AG04449 (cell line): Measurements from ENCODE around the gene GEMIN4.

Experiments used
- CTCF ChIA-PET: fragments of 350-600 bp; formaldehyde crosslinking; extraction: SDS; loops from one replicate; lab custom pipeline; 2021; ENCODE audit warnings: antibody characterized with exemption; lab: Yijun Ruan, JAX
- POLR2A ChIA-PET: fragments of 400-600, 350-600 bp; formaldehyde crosslinking; extraction: SDS; loops from one replicate; lab custom pipeline; 2020; ENCODE audit warnings: antibody characterized with exemption, inconsistent platforms; lab: Yijun Ruan, JAX
- DNase-seq: peaks from one replicate; pipeline ENCODE4 v3.0.0-alpha.2; 2010; ENCODE audit warnings: low read depth, low spot score
- H3K4me3 ChIP-seq: 2 replicates; pipeline ENCODE4 v1.5.1; 2011; ENCODE audit warnings: low read depth, mild to moderate bottlenecking, control low read depth, low read length
- CTCF ChIP-seq: IDR thresholded peaks from one replicate; pipeline ENCODE4 v1.5.1; 2011; ENCODE audit warnings: mild to moderate bottlenecking, moderate library complexity, low read length, control low read depth, inconsistent platforms; ENCODE audit not compliant: insufficient read depth; ENCODE audit errors: missing control alignments

Gene GEMIN4

GRCh38 chr17:797236-797840 is 45.3 kb upstream of the GEMIN4 start:
- ChIA-PET CTCF (interaction anchor here (0.9 to 9.3 kb wide), 11 partner anchors 45 to 385 kb away, joined by 3 to 157 read pairs (median 4); partner anchors contain the start of genes NXN and TIMM22), POLR2A (no interaction called here)
- no peak for TF ChIP-seq CTCF
- no peak for DNase-seq
- no peak overlapping the region for H3K4me3 ChIP-seq

GRCh38 chr17:796609-797008 is 44.5 kb upstream of the GEMIN4 start:
- H3K4me3 ChIP-seq: no peak overlapping the region
- POLR2A ChIA-PET: no interaction called here
- no peak for DNase-seq
- no peak for TF ChIP-seq CTCF
- CTCF ChIA-PET: interaction anchor here (1.0 to 9.3 kb wide), 5 partner anchors 50 to 200 kb away, joined by 3 to 157 read pairs (median 5); partner anchors contain the start of genes NXN and TIMM22

GRCh38 chr17:795721-796120 is 43.7 kb upstream of the GEMIN4 start:
- no peak for TF ChIP-seq CTCF
- ChIA-PET POLR2A (interaction anchor here (1.8 kb wide), 1 partner anchor 185 kb away, joined by 4 read pairs; no protein-coding TSS in a partner anchor), CTCF (interaction anchor here (0.7 to 9.3 kb wide), 21 partner anchors 10 to 262 kb away, joined by 3 to 157 read pairs (median 5); partner anchors contain the start of genes NXN and TIMM22)
- DNase-seq: no peak
- no peak overlapping the region for H3K4me3 ChIP-seq

- DNase-seq: no peak
- peak overlapping the region; percentile 3; the same call in 1 of the 2 replicates for H3K4me3 ChIP-seq
- ChIA-PET CTCF (interaction anchor here (0.7 to 9.3 kb wide), 24 partner anchors 10 to 263 kb away, joined by 3 to 157 read pairs (median 4); partner anchors contain the start of genes NXN and TIMM22), POLR2A (interaction anchor here (1.8 kb wide), 1 partner anchor 186 kb away, joined by 4 read pairs; no protein-coding TSS in a partner anchor)
- TF ChIP-seq CTCF: no peak
Observed at GRCh38 chr17:795276-795675, 43.2 kb upstream of the GEMIN4 start.

- peak overlapping the region; percentile 3; the same call in 1 of the 2 replicates for H3K4me3 ChIP-seq
- DNase-seq: no peak
Observed at GRCh38 chr17:794876-795275, 42.8 kb upstream of the GEMIN4 start.

More at GRCh38 chr17:794876-795275, 42.8 kb upstream of the GEMIN4 start:
- ChIA-PET CTCF (interaction anchor here (0.7 to 9.3 kb wide), 19 partner anchors 9 to 263 kb away, joined by 3 to 157 read pairs (median 5); partner anchors contain the start of genes NXN and TIMM22), POLR2A (interaction anchor here (1.8 kb wide), 1 partner anchor 186 kb away, joined by 4 read pairs; no protein-coding TSS in a partner anchor)
- TF ChIP-seq CTCF: peak; percentile 79
